GM12878 (cell line): ENCODE measurements around the gene FAM20B.

Experiments used
- ATF3 ChIP-seq: IDR thresholded peaks from 2 replicates; pipeline ENCODE4 v1.6.1; 2011; ENCODE audit warnings: low read depth, mild to moderate bottlenecking, low read length, moderate library complexity, borderline replicate concordance; ENCODE audit errors: extremely low read depth
- BMI1 ChIP-seq: fragments of 450-650 bp; IDR thresholded peaks from 2 replicates; pipeline ENCODE4 v1.6.1; 2016; ENCODE audit warnings: mild to moderate bottlenecking, moderate library complexity, borderline replicate concordance
- CREM ChIP-seq: IDR thresholded peaks from 2 replicates; pipeline ENCODE4 v1.6.1; 2014; ENCODE audit warnings: antibody characterized with exemption, low read depth
- CTCF ChIP-seq, 3 experiments: IDR thresholded peaks in 2 of 3; conservative IDR thresholded peaks in 1 of 3; 2 replicates each; pipeline ENCODE4 v1.5.1; 2011; ENCODE audit warnings: low read depth in 3 of 3, low read length in 3 of 3, mild to moderate bottlenecking in 3 of 3, control low read depth in 2 of 3, moderate library complexity in 2 of 3, inconsistent platforms in 1 of 3, mixed read lengths in 1 of 3; ENCODE audit not compliant: control insufficient read depth in 2 of 3, insufficient read depth in 1 of 3; ENCODE audit errors: extremely low read depth in 1 of 3
- EP300 ChIP-seq, 2 experiments: fragments of 150-350 bp in 1 of 2; IDR thresholded peaks; 2 replicates each; pipeline ENCODE4 v1.6.1; 2011 to 2012; ENCODE audit warnings: low read depth in 2 of 2, low read length in 2 of 2, borderline replicate concordance in 1 of 2, improper control_type of control experiment in 1 of 2, inconsistent platforms in 1 of 2; ENCODE audit not compliant: control insufficient read depth in 1 of 2
- ETV6 ChIP-seq, 2 experiments: fragments of 450-650 bp in 1 of 2; IDR thresholded peaks in 1 of 2; conservative IDR thresholded peaks in 1 of 2; 2 replicates each; pipeline ENCODE4 v1.6.1; 2014; ENCODE audit warnings: antibody characterized with exemption in 1 of 2, borderline replicate concordance in 1 of 2, low read depth in 1 of 2, mild to moderate bottlenecking in 1 of 2, moderate library complexity in 1 of 2
- PML ChIP-seq: IDR thresholded peaks from 2 replicates; pipeline ENCODE4 v1.6.1; 2012; ENCODE audit warnings: low read length, inconsistent platforms
- POLR2A ChIP-seq: IDR thresholded peaks from 2 replicates; pipeline ENCODE4 v1.6.1; 2011; ENCODE audit warnings: low read depth, mild to moderate bottlenecking, low read length
- POLR2AphosphoS5 ChIP-seq: IDR thresholded peaks from 2 replicates; pipeline ENCODE4 v1.6.1; 2011; ENCODE audit warnings: mild to moderate bottlenecking, low read length, inconsistent platforms
- RCOR1 ChIP-seq: conservative IDR thresholded peaks from 2 replicates; pipeline ENCODE4 v1.6.1; 2012; ENCODE audit warnings: low read depth, low read length, improper control_type of control experiment
- REST ChIP-seq: IDR thresholded peaks from 2 replicates; pipeline ENCODE4 v1.6.1; 2012; ENCODE audit warnings: mild to moderate bottlenecking, low read depth, low read length
- SPI1 ChIP-seq: IDR thresholded peaks from 2 replicates; pipeline ENCODE4 v1.6.1; 2011; ENCODE audit warnings: low read depth, mild to moderate bottlenecking, low read length, moderate library complexity, borderline replicate concordance; ENCODE audit not compliant: insufficient read depth

GRCh38 chr1:179095377-179095776 is 69.7 kb downstream of the FAM20B start:
- TF ChIP-seq SPI1 (no peak), CTCF (IDR thresholded peaks at IDR 0.05 in 2 of 3, conservative IDR thresholded peaks at IDR 0.05 in 1 of 3; ENCODE audit: control insufficient read depth in 2 of 3, extremely low read depth in 1 of 3, insufficient read depth in 1 of 3, low read depth in 3 of 3, low read length in 3 of 3) (no peak), RCOR1 (no peak), ATF3 (no peak), PML (no peak), POLR2A (no peak), ETV6 (conservative IDR thresholded peaks at IDR 0.05 in 1 of 2, IDR thresholded peaks at IDR 0.05 in 1 of 2; ENCODE audit: borderline replicate concordance in 1 of 2, low read depth in 1 of 2) (no peak), EP300 (IDR thresholded peaks at IDR 0.05; ENCODE audit: borderline replicate concordance in 1 of 2, control insufficient read depth in 1 of 2, low read depth in 2 of 2, low read length in 2 of 2) (no peak), REST (no peak), BMI1 (no peak), POLR2AphosphoS5 (no peak), CREM (no peak)
